Thoracic aorta (tissue), 2 donors: ENCODE data around the gene FGL2. TPM values are rescaled to one million over a fixed set of nuclear protein-coding genes. Genes with fewer than 3 reads are reported as not detected.

ENCODE experiments used
- ATAC-seq: fragments of 150-250 bp; one replicate; pipeline ENCODE4 v1.8.0; 2017; ENCODE audit warnings: low read depth; ENCODE audit not compliant: insufficient number of reproducible peaks, low FRiP score
- DNase-seq: peaks from one replicate; pipeline ENCODE4 v3.0.0-alpha.2; 2020; ENCODE audit warnings: low spot score
- H3K27ac ChIP-seq, 2 donors: fragments of 200-600 bp; sonication (generic); 1 replicate in 1 of 2; 2 replicates in 1 of 2; pipeline ENCODE4 v1.5.1; 2016; ENCODE audit warnings: mild to moderate bottlenecking in 2 of 2, moderate library complexity in 2 of 2
- H3K27me3 ChIP-seq: fragments of 200-600 bp; sonication (generic); replicated peaks from 2 replicates; pipeline ENCODE4 v1.6.0; 2016; ENCODE audit warnings: mild to moderate bottlenecking; ENCODE audit not compliant: insufficient read depth
- H3K36me3 ChIP-seq: fragments of 200-600 bp; sonication (generic); one replicate; pipeline ENCODE4 v1.5.1; 2016
- H3K4me1 ChIP-seq, 2 donors: fragments of 200-600 bp; sonication (generic); 1 replicate in 1 of 2; 2 replicates in 1 of 2; pipeline versions ENCODE4 v1.5.1 to v1.6.0; 2016; ENCODE audit warnings: low read depth in 2 of 2, mild to moderate bottlenecking in 1 of 2; ENCODE audit not compliant: control insufficient read depth in 1 of 2
- H3K4me3 ChIP-seq: fragments of 200-600 bp; sonication (generic); 2 replicates; pipeline ENCODE4 v1.5.1; 2016; ENCODE audit warnings: mild to moderate bottlenecking
- H3K9me3 ChIP-seq: fragments of 200-600 bp; sonication (generic); 2 replicates; pipeline ENCODE4 v1.5.1; 2016
- total RNA-seq, 2 donors: library from RNA; depleted of rRNA; stranded (reverse); fragments of >200 nt; gene quantifications; one replicate each; pipeline versions ENCODE4 v1.1.0 to v1.2.3, GENCODE V29; 2016
- TF ChIP-seq, protein P1 (sequence below): fragments of 200-600 bp; sonication (generic); IDR thresholded peaks from one replicate; pipeline ENCODE4 v1.5.1; 2019; ENCODE audit warnings: antibody characterized with exemption

FGL2 gene
- total RNA-seq, 2 donors from 2014 or later, result 163 to 242 TPM

DNA sequence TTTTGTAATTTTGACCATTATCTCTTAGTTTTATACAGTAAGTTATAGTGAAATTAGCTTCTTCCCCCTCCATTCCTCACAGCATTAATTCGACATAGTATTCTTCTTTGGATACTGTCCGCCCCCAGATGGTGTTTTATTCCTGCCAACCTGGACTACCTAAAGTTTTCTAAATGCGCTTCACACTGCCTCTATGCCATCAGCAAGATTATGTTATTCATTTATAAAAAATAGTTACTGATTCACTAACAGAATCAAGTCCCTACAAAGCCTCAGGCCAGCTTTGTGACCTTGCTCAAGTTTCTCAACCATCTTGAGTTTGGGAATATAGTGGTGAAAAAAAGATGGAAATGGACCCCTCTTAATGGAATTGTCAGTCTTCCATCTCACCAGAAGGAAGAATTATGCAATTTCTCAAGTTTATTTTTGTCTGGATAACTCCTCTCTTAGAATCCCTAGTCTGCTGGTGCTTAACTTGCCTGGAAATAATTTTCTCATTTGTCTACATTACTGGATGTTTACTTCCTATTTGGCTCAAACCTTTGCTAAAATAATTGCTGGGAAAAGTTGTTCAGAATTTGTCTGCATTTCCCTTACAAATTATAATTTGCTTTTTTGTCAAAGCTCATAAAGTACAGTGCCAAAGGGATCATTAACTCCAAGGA lies 16.7 kb upstream of the FGL2 start:
- TF ChIP-seq, protein P1, sequence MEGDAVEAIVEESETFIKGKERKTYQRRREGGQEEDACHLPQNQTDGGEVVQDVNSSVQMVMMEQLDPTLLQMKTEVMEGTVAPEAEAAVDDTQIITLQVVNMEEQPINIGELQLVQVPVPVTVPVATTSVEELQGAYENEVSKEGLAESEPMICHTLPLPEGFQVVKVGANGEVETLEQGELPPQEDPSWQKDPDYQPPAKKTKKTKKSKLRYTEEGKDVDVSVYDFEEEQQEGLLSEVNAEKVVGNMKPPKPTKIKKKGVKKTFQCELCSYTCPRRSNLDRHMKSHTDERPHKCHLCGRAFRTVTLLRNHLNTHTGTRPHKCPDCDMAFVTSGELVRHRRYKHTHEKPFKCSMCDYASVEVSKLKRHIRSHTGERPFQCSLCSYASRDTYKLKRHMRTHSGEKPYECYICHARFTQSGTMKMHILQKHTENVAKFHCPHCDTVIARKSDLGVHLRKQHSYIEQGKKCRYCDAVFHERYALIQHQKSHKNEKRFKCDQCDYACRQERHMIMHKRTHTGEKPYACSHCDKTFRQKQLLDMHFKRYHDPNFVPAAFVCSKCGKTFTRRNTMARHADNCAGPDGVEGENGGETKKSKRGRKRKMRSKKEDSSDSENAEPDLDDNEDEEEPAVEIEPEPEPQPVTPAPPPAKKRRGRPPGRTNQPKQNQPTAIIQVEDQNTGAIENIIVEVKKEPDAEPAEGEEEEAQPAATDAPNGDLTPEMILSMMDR, result no peak
- H3K27ac ChIP-seq, result no peak overlapping the region
- H3K4me1 ChIP-seq, result no peaks in the 10 kb centered on the region
- H3K36me3 ChIP-seq, result no peaks in the 10 kb centered on the region
- no peak for ATAC-seq
- no peaks in the 10 kb centered on the region for H3K9me3 ChIP-seq
- H3K4me3 ChIP-seq, result no peak overlapping the region
- no peaks in the 10 kb centered on the region for H3K27me3 ChIP-seq
- DNase-seq, result no peak

DNA sequence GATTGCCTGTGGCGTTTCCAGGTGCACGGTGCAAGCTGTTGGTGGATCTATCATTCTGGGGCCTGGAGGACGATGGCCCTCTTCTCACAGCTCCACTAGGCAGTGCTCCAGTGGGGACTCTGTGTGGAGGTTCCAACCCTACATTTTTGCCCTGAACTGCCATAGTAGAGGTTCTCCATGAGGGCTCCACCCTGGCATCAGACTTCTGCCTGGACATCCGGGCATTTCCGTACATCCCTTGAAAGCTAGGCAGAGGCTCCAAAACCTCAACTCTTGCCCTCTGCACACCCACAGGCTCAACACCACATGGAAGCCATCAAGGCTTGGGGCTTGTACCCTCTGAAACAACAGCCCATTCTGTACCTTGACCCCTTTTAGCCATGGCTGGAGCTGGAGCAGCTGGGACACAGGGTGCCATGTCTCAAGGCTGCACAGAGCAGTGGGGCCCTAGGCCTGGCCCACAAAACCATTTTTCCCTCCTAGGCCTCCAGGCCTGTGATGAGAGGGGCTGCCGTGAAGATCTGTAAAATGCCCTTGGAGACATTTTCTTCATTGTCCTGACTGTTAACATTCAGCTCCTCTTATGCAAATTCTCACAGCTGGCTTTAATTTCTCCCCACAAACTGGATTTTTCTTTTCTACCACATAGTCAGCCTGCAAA lies 10.0 kb upstream of the FGL2 start:
- Histone ChIP-seq H3K36me3 (no peaks in the 10 kb centered on the region), H3K9me3 (peaks cover 8% of the 10 kb centered on the region), H3K4me3 (no peak overlapping the region), H3K27ac (no peak overlapping the region), H3K4me1 (no peaks in the 10 kb centered on the region), H3K27me3 (no peaks in the 10 kb centered on the region)
- no peak for ATAC-seq
- DNase-seq, result no peak
- TF ChIP-seq, protein P1, result no peak

DNA sequence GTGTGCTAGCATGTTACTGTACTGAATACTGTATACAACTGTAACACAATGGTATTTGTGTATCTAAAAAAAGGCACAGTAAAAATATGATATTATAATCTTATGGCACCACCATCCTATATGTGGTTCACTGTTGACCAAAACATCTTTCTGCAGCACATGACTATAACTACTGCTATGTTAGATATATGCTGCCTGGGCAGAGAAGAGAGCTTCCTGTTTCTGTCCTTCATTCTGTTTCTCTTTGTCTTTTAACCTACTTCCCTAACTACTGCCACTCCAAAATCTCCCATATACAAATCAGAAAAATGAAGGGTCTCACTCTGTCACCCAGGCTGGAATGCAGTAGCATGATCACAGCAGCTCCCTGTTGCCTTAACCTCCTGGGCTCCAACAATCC lies 8.8 kb upstream of the FGL2 start:
- TF ChIP-seq, protein P1, result no peak
- Histone ChIP-seq H3K4me3 (no peak overlapping the region), H3K27ac (no peak overlapping the region), H3K36me3 (no peaks in the 10 kb centered on the region), H3K4me1 (no peaks in the 10 kb centered on the region), H3K9me3 (peaks cover 8% of the 10 kb centered on the region), H3K27me3 (no peaks in the 10 kb centered on the region)
- no peak for DNase-seq
- ATAC-seq, result no peak

DNA sequence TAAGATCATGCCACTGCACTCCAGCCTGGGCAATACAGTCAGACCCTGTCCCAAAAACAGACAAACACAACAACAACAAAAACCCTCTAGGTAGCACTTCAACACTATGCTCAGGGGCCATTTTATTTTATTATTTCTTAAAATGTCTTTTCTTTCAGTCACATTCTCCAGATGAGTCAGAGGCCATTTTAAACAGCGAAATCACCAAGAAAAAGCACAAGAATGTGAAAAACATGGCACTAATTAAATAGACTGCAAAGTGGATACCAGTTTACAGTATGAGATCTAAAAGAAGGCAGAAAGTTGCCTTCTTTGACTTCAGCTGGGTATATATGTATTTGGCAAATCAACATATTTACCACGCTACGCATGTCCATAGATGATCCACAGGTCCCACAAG lies 6.1 kb upstream of the FGL2 start:
- TF ChIP-seq, protein P1, result no peak
- DNase-seq (no peak), ATAC-seq (no peak)
- H3K27me3 ChIP-seq, result no peaks in the 10 kb centered on the region
- peaks cover 8% of the 10 kb centered on the region for H3K9me3 ChIP-seq
- H3K27ac ChIP-seq, result no peak overlapping the region
- peaks cover 1 to 15% of the 10 kb centered on the region in 2 donors for H3K4me1 ChIP-seq
- no peak overlapping the region for H3K4me3 ChIP-seq
- no peaks in the 10 kb centered on the region for H3K36me3 ChIP-seq

DNA sequence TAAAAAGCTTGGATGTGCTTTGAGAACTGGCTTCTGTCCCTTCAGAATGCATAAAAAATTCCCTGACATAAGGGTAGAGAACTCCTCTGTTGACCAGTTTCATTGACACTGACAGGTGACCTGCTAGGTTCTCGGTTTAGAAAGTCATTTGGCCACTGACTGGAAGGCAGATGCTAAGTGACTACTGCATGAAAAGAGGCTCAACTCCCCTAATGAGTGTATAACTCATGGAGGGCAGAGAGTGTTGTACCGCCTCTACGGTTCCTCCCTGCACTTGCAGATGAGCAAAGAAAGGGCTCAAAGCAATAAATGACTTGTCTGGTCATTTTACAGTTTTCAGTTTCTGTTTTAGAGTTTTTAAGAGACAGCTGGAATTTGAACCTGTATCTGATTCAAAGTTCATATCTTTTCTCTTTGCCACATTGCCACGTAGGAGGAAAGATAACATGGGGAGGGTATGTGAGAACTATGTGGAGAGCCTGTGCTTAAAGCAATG lies 2.9 kb upstream of the FGL2 start:
- no peaks in the 10 kb centered on the region for H3K9me3 ChIP-seq
- no peak overlapping the region for H3K27ac ChIP-seq
- no peaks in the 10 kb centered on the region for H3K36me3 ChIP-seq
- DNase-seq (no peak), ATAC-seq (no peak)
- no peak overlapping the region for H3K4me3 ChIP-seq
- TF ChIP-seq, protein P1, result no peak
- no peaks in the 10 kb centered on the region for H3K27me3 ChIP-seq
- H3K4me1 ChIP-seq, result peaks cover 5 to 20% of the 10 kb centered on the region in 2 donors
